Neural cell (in vitro differentiated cells): Measurements from ENCODE around the gene ZMYND19. TPM values are rescaled to one million over a fixed set of nuclear protein-coding genes. Genes with fewer than 3 reads are reported as not detected.
"Not testable (repeated sequence)": the region's sequence is repeated elsewhere in the genome, so short reads cannot be mapped to it uniquely, and the experiment has no call there.

Source experiments
- H2AFZ ChIP-seq: fragments of 200-600, 300-800 bp; sonication (generic), shearing (Covaris generic); 2 replicates; pipeline ENCODE4 v1.6.0; 2014; ENCODE audit warnings: low read depth, mild to moderate bottlenecking, antibody characterized with exemption, low read length, moderate library complexity
- H3F3A ChIP-seq: fragments of 200-600 bp; shearing (Covaris generic); 2 replicates; pipeline ENCODE4 v1.6.1; 2016; ENCODE audit warnings: mild to moderate bottlenecking, moderate library complexity, mixed read lengths, antibody characterized with exemption, low read length; ENCODE audit not compliant: insufficient read depth, poor library complexity, severe bottlenecking
- H3K27ac ChIP-seq: fragments of 200-600, 300-800 bp; sonication (generic), shearing (Covaris generic); 2 replicates; pipeline ENCODE4 v1.5.1; 2014; ENCODE audit warnings: mild to moderate bottlenecking, low read length, moderate library complexity
- H3K27me3 ChIP-seq: fragments of 300-800, 200-600 bp; sonication (generic), shearing (Covaris generic); 2 replicates; pipeline ENCODE4 v1.6.0; 2014; ENCODE audit warnings: mild to moderate bottlenecking, low read depth, low read length, moderate library complexity; ENCODE audit not compliant: insufficient read depth
- H3K36me3 ChIP-seq: fragments of 300-800, 200-600 bp; sonication (generic), shearing (Covaris generic); 2 replicates; pipeline ENCODE4 v1.5.1; 2014; ENCODE audit warnings: mild to moderate bottlenecking, antibody characterized with exemption, low read length, moderate library complexity; ENCODE audit not compliant: insufficient read depth
- H3K4me2 ChIP-seq: fragments of 300-800, 200-600 bp; sonication (generic), shearing (Covaris generic); 2 replicates; pipeline ENCODE4 v1.6.0; 2014; ENCODE audit warnings: mild to moderate bottlenecking, low read length
- H3K4me3 ChIP-seq: fragments of 300-800, 200-600 bp; sonication (generic), shearing (Covaris generic); 2 replicates; pipeline ENCODE4 v1.5.1; 2014; ENCODE audit warnings: mild to moderate bottlenecking, low read length, moderate library complexity
- H3K79me2 ChIP-seq: fragments of 200-600 bp; shearing (Covaris generic); replicated peaks from 2 replicates; pipeline ENCODE4 v1.6.0; 2014; ENCODE audit warnings: mild to moderate bottlenecking, low read length, moderate library complexity; ENCODE audit not compliant: insufficient read depth
- H3K9ac ChIP-seq: fragments of 300-800, 200-600 bp; sonication (generic), shearing (Covaris generic); 2 replicates; pipeline ENCODE4 v1.6.1; 2016; ENCODE audit warnings: mild to moderate bottlenecking, low read length, mixed read lengths
- H3K9me2 ChIP-seq: fragments of 200-600 bp; shearing (Covaris generic); 2 replicates; pipeline ENCODE4 v1.6.1; 2016; ENCODE audit warnings: mild to moderate bottlenecking, low read length, mixed read lengths; ENCODE audit not compliant: insufficient read depth
- H3K9me3 ChIP-seq: fragments of 200-600, 300-800 bp; sonication (generic), shearing (Covaris generic); 2 replicates; pipeline ENCODE4 v1.6.1; 2016; ENCODE audit warnings: mild to moderate bottlenecking, mixed run types, low read length, moderate library complexity, mixed read lengths
- H4K20me1 ChIP-seq: fragments of 200-600 bp; shearing (Covaris generic); 2 replicates; pipeline ENCODE4 v1.6.1; 2016; ENCODE audit warnings: mild to moderate bottlenecking, mixed run types; ENCODE audit not compliant: insufficient read depth
- CTCF ChIP-seq: fragments of 450-650 bp; IDR thresholded peaks from 2 replicates; pipeline ENCODE4 v1.5.1; 2014; ENCODE audit warnings: antibody characterized with exemption, mild to moderate bottlenecking, moderate library complexity; ENCODE audit not compliant: poor library complexity, severe bottlenecking
- EP300 ChIP-seq: fragments of 450-650 bp; conservative IDR thresholded peaks from 2 replicates; pipeline ENCODE4 v1.6.1; 2014; ENCODE audit warnings: antibody characterized with exemption, mild to moderate bottlenecking, moderate library complexity; ENCODE audit not compliant: poor library complexity, severe bottlenecking
- EZH2 ChIP-seq: fragments of 200-600, 300-800 bp; shearing (Covaris generic), sonication (generic); IDR thresholded peaks from 2 replicates; pipeline ENCODE4 v1.6.1; 2014; ENCODE audit warnings: antibody characterized with exemption, low read length, borderline replicate concordance, mild to moderate bottlenecking; ENCODE audit not compliant: insufficient read depth, poor library complexity, severe bottlenecking
- MXI1 ChIP-seq: fragments of 450-650 bp; conservative IDR thresholded peaks from 2 replicates; pipeline ENCODE4 v1.6.1; 2014; ENCODE audit warnings: antibody characterized with exemption, mild to moderate bottlenecking; ENCODE audit not compliant: poor library complexity, severe bottlenecking
- POLR2AphosphoS5 ChIP-seq: IDR thresholded peaks from 2 replicates; pipeline ENCODE4 v1.6.1; 2012
- RAD21 ChIP-seq: fragments of 450-650 bp; conservative IDR thresholded peaks from 2 replicates; pipeline ENCODE4 v1.6.1; 2014; ENCODE audit warnings: antibody characterized with exemption, mild to moderate bottlenecking, moderate library complexity
- REST ChIP-seq: IDR thresholded peaks from 2 replicates; pipeline ENCODE4 v1.6.1; 2012; ENCODE audit warnings: borderline replicate concordance
- SMC3 ChIP-seq: fragments of 450-650 bp; conservative IDR thresholded peaks from 2 replicates; pipeline ENCODE4 v1.6.1; 2014; ENCODE audit warnings: antibody characterized with exemption, mild to moderate bottlenecking, moderate library complexity; ENCODE audit not compliant: poor library complexity
- polyA plus RNA-seq: library from polyadenylated mRNA; depleted of rRNA; stranded (reverse); fragments of >200 nt; gene quantifications from 2 replicates; pipeline ENCODE4 v1.2.3, GENCODE V29; 2014

The ZMYND19 gene
- polyA plus RNA-seq, 1 donor from 2014 or later, result 54.8 TPM

DNA sequence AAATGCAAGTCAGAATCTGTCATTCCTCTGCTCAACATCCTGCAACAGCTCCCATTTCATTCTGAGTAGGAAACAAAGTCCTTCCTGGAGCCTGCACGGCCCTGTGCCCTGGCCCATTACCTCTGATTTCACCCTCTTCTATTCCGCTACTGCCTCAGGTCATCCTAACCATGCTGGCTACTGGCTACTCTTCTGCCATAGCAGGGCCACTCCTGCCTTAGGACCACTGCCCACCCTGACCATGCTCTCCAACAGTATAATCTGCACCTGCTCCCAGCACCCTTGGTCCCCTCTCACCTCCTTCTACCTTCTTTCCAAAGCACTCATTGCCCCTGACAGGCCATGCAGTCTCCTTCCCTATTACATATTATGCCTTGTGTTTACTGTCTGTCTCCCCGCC lies 19.7 kb downstream of the ZMYND19 start:
- Histone ChIP-seq H3K27me3 (no peaks in the 10 kb centered on the region), H3K4me3 (no peak overlapping the region), H3K9me2 (no peaks in the 10 kb centered on the region), H3F3A (no peaks in the 10 kb centered on the region), H2AFZ (no peak overlapping the region), H3K79me2 (no peaks in the 10 kb centered on the region), H3K9ac (no peak overlapping the region), H4K20me1 (no peaks in the 10 kb centered on the region), H3K9me3 (no peaks in the 10 kb centered on the region), H3K27ac (no peak overlapping the region), H3K36me3 (no peaks in the 10 kb centered on the region), H3K4me2 (no peak overlapping the region)
- TF ChIP-seq CTCF, result no peak
- TF ChIP-seq MXI1, result no peak
- TF ChIP-seq RAD21, result no peak
- TF ChIP-seq POLR2AphosphoS5, result no peak
- TF ChIP-seq REST, result no peak

GRCh38 chr9:137569609-137570203 lies 20.6 kb downstream of the ZMYND19 start:
- Histone ChIP-seq H3K27me3 (no peaks in the 10 kb centered on the region), H4K20me1 (no peaks in the 10 kb centered on the region)
- TF ChIP-seq SMC3 (no peak), MXI1 (no peak), POLR2AphosphoS5 (no peak), EZH2 (no peak), EP300 (no peak), RAD21 (no peak)

DNA sequence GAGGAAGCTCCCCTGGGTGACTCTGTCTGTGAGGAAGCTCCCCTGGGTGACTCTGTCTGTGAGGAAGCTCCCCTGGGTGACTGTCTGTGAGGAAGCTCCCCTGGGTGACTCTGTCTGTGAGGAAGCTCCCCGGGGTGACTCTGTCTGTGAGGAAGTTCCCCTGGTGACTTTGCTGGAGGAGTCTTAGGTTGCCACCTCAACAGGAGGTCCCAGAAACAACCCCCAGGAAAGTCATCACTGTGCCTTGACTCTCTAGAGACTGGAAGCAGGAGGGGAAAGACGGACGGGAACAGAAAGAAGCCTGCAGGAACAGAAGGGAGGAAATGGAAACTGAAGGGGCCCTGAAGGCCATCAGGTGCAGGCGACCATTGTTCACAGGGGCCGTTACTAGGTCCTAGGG lies 21.9 kb downstream of the ZMYND19 start:
- H3K9me2 ChIP-seq, H2AFZ ChIP-seq, H4K20me1 ChIP-seq, H3K9me3 ChIP-seq, H3K79me2 ChIP-seq, H3K27ac ChIP-seq, H3F3A ChIP-seq, H3K36me3 ChIP-seq, H3K4me2 ChIP-seq, H3K27me3 ChIP-seq, H3K4me3 ChIP-seq, H3K9ac ChIP-seq: not testable (repeated sequence)

More at GRCh38 chr9:137569609-137570203, 20.6 kb downstream of the ZMYND19 start:
- Histone ChIP-seq H3K36me3 (no peaks in the 10 kb centered on the region), H3K27ac (no peak overlapping the region), H3K79me2 (no peaks in the 10 kb centered on the region), H3K9ac (no peak overlapping the region), H3K4me2 (no peak overlapping the region), H3K4me3 (no peak overlapping the region), H3F3A (no peaks in the 10 kb centered on the region), H3K9me2 (no peaks in the 10 kb centered on the region), H3K9me3 (no peaks in the 10 kb centered on the region), H2AFZ (no peak overlapping the region)
